NCI-H526 treated with DMSO at 0.1 percent for 48 hours (cell line): ENCODE results near the gene CCDC138.

Experiments used
- DNase-seq: peaks from one replicate; lab custom pipeline; 2025; lab: John Stamatoyannopoulos, UW

The CCDC138 gene

DNA sequence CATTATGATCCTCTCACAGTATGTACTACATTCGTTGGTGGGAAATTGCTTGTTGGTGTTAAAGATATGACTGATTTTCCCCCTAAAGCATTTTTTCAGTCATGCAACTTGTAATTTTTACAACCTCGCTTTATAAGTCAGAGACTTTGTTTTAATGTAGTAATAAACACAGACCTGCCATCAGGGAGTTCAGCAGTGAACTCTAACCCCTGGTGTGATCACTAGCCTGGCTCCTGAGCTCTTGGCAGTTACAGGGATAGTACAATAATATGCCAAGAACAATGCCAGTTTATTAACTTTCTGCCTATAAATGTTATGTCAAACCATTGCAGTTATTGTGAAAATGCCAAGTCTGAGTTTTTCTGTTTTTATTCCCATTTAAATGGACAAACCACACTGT is 108.6 kb downstream of the CCDC138 start:
- no peak for DNase-seq

- DNase-seq, result no peak
Measured at GRCh38 chr2:108896741-108897140, 110.2 kb downstream of the CCDC138 start.

GRCh38 chr2:108898315-108899082 is 111.9 kb downstream of the CCDC138 start:
- DNase-seq, result no peak

DNA sequence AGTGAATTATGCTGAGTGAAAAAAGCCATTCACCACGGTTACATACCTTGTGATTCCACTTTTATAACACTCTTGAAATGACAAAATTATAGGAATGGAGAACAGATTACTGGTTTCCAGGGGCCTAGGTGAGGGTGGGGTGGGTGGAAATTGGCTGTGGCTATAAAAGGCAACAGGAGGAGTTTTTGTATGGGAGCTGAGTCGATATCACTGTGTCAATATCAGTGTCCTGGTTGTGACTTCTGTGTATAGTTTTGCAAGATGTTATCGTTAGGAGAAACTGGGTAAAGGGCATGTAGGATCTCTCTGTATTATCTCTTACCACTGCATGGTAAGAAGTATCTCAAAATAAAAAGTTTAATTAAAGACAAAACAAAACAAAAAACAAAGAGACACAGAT is 118.1 kb downstream of the CCDC138 start:
- no peak for DNase-seq

GRCh38 chr2:108905176-108905575 is 118.6 kb downstream of the CCDC138 start:
- DNase-seq, result no peak

DNA sequence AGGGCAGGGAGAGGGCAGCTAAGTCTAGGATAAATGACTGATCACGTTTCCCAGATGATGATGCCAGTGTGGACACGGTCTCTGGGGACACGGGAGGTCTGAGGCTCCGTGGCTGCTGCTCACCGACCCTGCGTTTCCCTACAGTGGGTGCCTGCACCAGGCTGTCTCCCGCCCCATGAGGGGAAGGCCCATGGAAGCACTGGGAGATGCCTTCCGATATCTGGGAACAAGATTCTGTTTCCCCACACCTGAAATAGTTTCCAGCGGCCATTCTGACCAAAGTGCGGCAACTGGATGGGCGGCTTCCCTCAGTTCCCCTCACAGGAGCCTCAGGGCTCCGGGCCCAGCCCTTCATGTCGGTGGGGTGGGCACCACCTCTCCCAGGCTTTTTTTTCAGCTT is 119.3 kb downstream of the CCDC138 start:
- DNase-seq, result no peak

GRCh38 chr2:108906403-108907077 is 120.0 kb downstream of the CCDC138 start:
- no peak for DNase-seq

- DNase-seq, result no peak
Measured at GRCh38 chr2:108907822-108908712, 121.5 kb downstream of the CCDC138 start.

GRCh38 chr2:108908713-108909070 is 122.1 kb downstream of the CCDC138 start:
- DNase-seq, result no peak

DNA sequence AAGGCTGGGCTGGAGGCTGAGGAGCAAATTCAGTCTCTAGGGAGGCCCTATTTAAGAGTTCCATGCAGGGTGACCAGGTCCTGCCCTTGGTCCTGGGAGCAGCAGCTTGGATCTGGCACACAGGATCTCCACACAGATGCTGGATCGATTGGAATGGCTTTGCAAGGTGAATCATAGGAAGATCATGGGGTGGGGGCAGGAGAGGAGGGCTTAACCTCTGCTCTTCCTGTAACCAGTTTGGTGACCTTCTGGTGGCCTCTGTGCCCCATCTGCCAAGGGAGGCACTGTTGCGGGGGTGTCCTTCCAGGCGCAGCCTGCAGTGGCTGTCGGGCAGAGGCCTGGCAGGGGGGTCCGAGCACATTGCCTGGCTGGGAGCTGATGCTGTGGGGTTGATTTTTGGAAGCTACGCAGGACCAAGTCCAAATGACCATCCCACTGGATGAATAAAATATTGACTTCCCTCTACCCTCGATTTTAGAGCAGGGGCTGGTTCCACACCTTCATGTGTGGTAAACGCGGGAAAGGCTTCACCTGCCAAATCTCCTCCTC is 122.8 kb downstream of the CCDC138 start:
- no peak for DNase-seq

- DNase-seq, result no peak
Measured at GRCh38 chr2:108910011-108910431, 123.5 kb downstream of the CCDC138 start.

DNA sequence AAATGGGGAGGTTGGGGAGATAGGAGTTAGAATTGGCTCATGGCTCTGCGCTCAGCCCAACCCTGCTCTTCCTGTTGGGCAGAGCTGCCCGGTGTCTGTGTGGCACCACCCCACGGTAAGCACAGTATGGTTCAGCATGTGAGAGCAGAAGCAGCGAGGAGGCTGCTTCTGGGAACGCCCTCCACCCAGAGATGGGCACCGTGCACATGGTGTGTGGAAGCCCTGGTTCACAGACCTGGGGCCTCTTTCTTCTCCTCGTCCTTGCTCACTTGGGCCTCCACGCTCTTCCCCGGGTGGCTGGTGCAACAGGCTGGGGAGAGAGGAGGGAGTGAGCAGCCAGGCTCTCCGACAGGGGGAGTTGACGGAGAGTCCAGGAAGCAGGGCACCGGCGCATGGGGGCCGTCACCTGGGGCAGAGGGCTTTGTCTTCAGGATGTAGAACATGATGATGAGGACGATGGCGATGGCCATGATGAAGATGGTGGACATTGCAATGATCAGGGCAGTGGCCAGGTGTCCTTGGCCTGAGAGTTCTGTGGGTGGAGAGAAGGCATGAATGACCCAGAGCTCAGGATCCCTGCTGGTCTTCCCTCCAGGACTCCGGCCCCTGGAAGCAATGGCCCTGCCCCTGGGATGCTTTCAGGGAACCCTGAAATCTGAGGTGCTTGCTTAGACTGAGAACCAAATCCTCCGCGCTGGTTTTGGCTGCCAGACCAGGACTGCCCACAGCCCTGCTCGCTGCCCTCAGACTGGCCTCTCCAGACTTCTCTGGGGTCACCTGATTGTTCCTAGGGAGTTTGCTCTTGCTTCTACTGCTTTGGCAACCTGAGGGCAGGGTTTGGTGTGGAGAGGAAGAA is 124.2 kb downstream of the CCDC138 start:
- DNase-seq, result no peak

DNA sequence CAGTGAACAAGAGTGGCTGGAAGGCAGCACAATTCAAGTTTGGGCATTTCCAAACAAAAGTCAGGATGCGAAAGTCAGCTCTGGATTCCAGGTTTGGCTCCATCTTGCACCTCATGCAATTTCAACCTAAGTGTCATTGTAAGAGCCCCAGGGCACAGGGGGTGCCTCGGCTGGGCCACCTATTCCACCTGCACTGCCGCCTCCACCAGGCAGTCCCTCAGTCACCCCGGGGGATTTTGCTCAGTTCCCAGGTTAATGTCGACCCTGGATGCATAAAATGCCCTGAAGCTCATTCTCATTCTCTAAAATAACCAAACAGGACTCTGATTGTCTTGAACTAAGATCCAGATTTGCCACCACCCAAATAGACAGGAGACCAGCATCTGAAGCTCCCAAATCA is 124.8 kb downstream of the CCDC138 start:
- DNase-seq, result no peak

DNA sequence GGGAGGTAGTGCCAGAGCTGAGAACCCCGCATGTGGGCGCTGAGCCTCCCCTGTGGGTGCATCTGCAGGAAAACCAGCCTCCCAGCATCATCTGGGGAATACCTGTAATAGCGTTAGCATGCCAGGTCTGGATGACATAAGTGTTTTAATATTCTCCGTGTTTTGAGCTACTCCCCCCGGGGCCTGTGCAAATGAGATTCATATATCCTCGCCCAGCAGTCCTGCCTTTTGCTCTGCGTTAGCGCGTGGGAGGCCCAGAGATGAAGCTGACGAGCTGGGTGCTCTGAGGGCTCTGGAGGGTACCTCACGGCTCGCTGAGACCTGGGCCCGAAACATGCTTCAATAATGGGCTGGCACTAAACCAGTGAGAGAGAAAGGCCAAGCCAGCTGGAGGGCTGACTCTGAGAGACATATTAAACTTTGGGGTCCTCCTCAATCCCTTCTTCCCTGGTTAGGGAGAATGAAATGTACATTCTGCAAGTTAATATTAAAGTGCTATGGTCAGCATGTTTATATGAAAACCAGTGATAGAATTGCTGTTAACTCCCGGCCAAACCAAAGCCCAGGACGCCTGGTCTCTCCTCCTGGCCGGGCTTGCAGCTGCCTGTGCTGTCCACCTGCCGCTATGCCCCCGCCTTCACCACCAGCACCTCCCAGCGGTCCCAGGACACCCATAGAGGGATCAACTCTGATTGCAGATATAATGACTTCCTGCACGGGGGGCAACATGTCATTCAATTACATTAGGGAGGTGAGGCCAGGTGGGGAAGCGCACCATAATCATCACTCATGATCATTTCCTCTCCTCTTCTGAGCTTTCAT is 125.4 kb downstream of the CCDC138 start:
- no peak for DNase-seq

- DNase-seq, result no peak
Measured at GRCh38 chr2:108912629-108912902, 126.0 kb downstream of the CCDC138 start.

GRCh38 chr2:108916122-108916795 is 129.7 kb downstream of the CCDC138 start:
- DNase-seq, result no peak

DNA sequence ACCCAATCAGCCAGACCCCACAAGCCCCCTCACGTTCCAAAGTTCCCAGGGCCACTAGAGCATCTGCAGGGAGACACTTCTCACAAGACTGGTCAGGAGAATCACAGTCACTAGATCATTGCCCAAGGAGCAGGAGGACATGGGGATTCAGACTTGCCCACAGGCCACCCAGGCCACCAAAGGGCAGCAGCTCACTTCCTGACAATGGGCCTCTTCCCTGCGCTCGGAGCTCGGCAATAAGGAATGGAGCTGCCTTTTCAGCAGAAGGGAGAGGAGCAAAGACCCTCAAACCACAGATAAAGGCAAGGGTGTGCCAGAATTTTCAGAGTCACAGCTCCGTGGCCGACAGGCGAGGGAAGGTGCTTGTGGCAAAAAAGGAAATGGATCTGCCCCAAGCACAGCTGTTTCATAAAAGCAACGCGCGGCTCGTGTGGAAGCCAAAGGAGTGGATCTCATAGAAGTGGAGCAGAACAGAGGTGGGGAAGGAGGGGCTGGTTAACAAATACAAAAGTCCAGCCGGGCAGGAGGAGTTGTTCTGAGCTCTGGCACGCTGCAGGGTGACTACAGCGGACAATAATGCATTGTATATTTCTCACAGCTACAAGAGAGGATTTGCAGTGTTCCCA is 130.3 kb downstream of the CCDC138 start:
- DNase-seq, result no peak

GRCh38 chr2:108917526-108917925 is 131.0 kb downstream of the CCDC138 start:
- no peak for DNase-seq

GRCh38 chr2:108918156-108918874 is 131.7 kb downstream of the CCDC138 start:
- no peak for DNase-seq
